DOHH2 (cell line): ENCODE measurements around the gene MC2R.

Experiments
- H3F3A ChIP-seq: fragments of 200-600 bp; sonication (generic), shearing (Covaris generic); 2 replicates; pipeline ENCODE4 v1.6.0; 2016; ENCODE audit warnings: antibody characterized with exemption, mild to moderate bottlenecking; ENCODE audit not compliant: control insufficient read depth, insufficient read depth
- H3K27ac ChIP-seq: fragments of 200-600 bp; sonication (generic); 2 replicates; pipeline ENCODE4 v1.5.1; 2014; ENCODE audit warnings: low read depth, mild to moderate bottlenecking, low read length, moderate library complexity
- H3K27me3 ChIP-seq: fragments of 200-600 bp; sonication (generic); 2 replicates; pipeline ENCODE4 v1.6.1; 2014; ENCODE audit warnings: mild to moderate bottlenecking, low read length, mixed read lengths; ENCODE audit not compliant: control insufficient read depth
- H3K36me3 ChIP-seq: fragments of 200-600 bp; sonication (generic); 2 replicates; pipeline ENCODE4 v1.6.1; 2014; ENCODE audit warnings: mild to moderate bottlenecking, low read length, moderate library complexity, mixed read lengths; ENCODE audit not compliant: control insufficient read depth
- H3K4me1 ChIP-seq: fragments of 200-600 bp; sonication (generic); 2 replicates; pipeline ENCODE4 v1.6.1; 2014; ENCODE audit warnings: mild to moderate bottlenecking, low read length, mixed read lengths; ENCODE audit not compliant: control insufficient read depth
- H3K4me2 ChIP-seq: fragments of 200-600 bp; sonication (generic); 2 replicates; pipeline ENCODE4 v1.6.0; 2014; ENCODE audit warnings: mild to moderate bottlenecking, low read length, moderate library complexity
- H3K4me3 ChIP-seq: fragments of 200-600 bp; sonication (generic); 2 replicates; pipeline ENCODE4 v1.5.1; 2014; ENCODE audit warnings: mild to moderate bottlenecking, low read length, mixed read lengths
- H3K79me2 ChIP-seq: fragments of 200-600 bp; sonication (generic); 2 replicates; pipeline ENCODE4 v1.6.1; 2014; ENCODE audit warnings: mild to moderate bottlenecking, low read length, mixed read lengths; ENCODE audit not compliant: control insufficient read depth
- H3K9me2 ChIP-seq: fragments of 200-600 bp; sonication (generic); replicated peaks from 2 replicates; pipeline ENCODE4 v1.6.1; 2014; ENCODE audit warnings: mild to moderate bottlenecking, low read length, mixed read lengths; ENCODE audit not compliant: control insufficient read depth
- H3K9me3 ChIP-seq: fragments of 200-600 bp; sonication (generic); 2 replicates; pipeline ENCODE4 v1.6.1; 2014; ENCODE audit warnings: antibody characterized with exemption, low read length, mixed read lengths; ENCODE audit not compliant: control insufficient read depth, insufficient read depth
- H4K20me1 ChIP-seq: fragments of 200-600 bp; sonication (generic); 2 replicates; pipeline ENCODE4 v1.6.0; 2014; ENCODE audit warnings: low read depth, mild to moderate bottlenecking, antibody characterized with exemption, low read length, moderate library complexity; ENCODE audit not compliant: control insufficient read depth, insufficient read depth
- EZH2phosphoT487 ChIP-seq: fragments of 200-600 bp; sonication (generic); IDR thresholded peaks from 2 replicates; pipeline ENCODE4 v1.6.1; 2017; ENCODE audit warnings: borderline replicate concordance, mild to moderate bottlenecking, antibody characterized with exemption, low read length, moderate library complexity, mixed read lengths
- TF ChIP-seq, protein P1 (sequence below): fragments of 200-600 bp; sonication (generic); IDR thresholded peaks from one replicate; pipeline ENCODE4 v1.5.1; 2014; ENCODE audit warnings: antibody characterized with exemption, mild to moderate bottlenecking, low read depth, low read length; ENCODE audit not compliant: poor library complexity, severe bottlenecking

MC2R gene

DNA sequence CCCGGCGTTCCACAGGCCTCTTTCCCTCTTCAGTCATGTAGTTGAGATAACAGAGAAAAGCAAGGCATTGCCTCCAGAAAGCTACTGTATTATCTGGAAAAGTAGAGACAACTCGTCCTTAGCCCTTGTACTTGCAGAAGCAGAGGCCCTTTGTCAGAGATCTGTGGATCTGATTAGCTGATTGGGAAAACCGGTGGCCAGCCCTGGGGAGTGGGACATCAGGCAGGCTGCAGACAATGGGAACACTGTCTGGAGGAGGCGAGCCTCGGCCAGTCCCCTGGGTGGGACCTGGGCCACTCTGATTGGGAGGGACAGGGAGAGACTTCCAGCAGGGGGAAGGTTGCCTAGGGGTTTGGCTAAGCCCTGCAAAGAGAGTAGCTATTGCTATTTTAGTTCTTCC, 1.2 kb upstream of the MC2R start:
- H3F3A ChIP-seq, result no peaks in the 10 kb centered on the region
- H3K4me2 ChIP-seq, result no peak overlapping the region
- H3K9me3 ChIP-seq, result no peaks in the 10 kb centered on the region
- H3K79me2 ChIP-seq, result no peaks in the 10 kb centered on the region
- H3K27me3 ChIP-seq, result no peaks in the 10 kb centered on the region
- no peak overlapping the region for H3K4me3 ChIP-seq
- H3K4me1 ChIP-seq, result no peaks in the 10 kb centered on the region
- no peaks in the 10 kb centered on the region for H3K9me2 ChIP-seq
- no peak overlapping the region for H3K27ac ChIP-seq
- no peak for TF ChIP-seq EZH2phosphoT487
- TF ChIP-seq, protein P1, sequence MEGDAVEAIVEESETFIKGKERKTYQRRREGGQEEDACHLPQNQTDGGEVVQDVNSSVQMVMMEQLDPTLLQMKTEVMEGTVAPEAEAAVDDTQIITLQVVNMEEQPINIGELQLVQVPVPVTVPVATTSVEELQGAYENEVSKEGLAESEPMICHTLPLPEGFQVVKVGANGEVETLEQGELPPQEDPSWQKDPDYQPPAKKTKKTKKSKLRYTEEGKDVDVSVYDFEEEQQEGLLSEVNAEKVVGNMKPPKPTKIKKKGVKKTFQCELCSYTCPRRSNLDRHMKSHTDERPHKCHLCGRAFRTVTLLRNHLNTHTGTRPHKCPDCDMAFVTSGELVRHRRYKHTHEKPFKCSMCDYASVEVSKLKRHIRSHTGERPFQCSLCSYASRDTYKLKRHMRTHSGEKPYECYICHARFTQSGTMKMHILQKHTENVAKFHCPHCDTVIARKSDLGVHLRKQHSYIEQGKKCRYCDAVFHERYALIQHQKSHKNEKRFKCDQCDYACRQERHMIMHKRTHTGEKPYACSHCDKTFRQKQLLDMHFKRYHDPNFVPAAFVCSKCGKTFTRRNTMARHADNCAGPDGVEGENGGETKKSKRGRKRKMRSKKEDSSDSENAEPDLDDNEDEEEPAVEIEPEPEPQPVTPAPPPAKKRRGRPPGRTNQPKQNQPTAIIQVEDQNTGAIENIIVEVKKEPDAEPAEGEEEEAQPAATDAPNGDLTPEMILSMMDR, result no peak
- no peaks in the 10 kb centered on the region for H3K36me3 ChIP-seq
- H4K20me1 ChIP-seq, result no peaks in the 10 kb centered on the region

DNA sequence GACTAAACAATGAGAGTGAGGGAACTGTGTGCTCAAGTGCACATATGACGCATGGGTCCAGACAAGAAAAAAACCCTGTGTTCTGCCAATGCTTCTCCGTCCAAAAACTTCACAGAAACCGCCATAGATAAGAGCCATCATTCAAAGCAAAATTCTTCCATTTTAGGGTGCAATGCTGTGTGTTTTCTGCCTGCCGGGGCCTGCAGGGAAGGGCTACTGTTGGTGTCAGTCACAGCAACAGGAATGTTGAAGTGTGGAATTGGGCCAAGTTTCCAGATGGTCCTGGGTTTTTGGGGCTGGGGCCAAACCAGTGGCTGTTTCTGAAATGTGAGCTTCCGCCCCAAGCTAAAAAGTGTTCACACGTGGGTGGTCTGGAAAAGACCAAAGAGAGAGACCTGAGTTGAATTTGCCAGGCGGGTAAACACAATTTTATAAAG, 677 bp upstream of the MC2R start:
- TF ChIP-seq EZH2phosphoT487, result no peak
- TF ChIP-seq, protein P1, result no peak
- H3K4me3 ChIP-seq, result no peak overlapping the region
- no peaks in the 10 kb centered on the region for H3K27me3 ChIP-seq
- H3K36me3 ChIP-seq, result no peaks in the 10 kb centered on the region
- no peaks in the 10 kb centered on the region for H3K9me2 ChIP-seq
- H4K20me1 ChIP-seq, result no peaks in the 10 kb centered on the region
- no peak overlapping the region for H3K27ac ChIP-seq
- H3F3A ChIP-seq, result no peaks in the 10 kb centered on the region
- H3K4me1 ChIP-seq, result no peaks in the 10 kb centered on the region
- no peak overlapping the region for H3K4me2 ChIP-seq
- no peaks in the 10 kb centered on the region for H3K9me3 ChIP-seq
- no peaks in the 10 kb centered on the region for H3K79me2 ChIP-seq

GRCh38 chr18:13914756-13915155, 580 bp downstream of the MC2R start:
- no peak for TF ChIP-seq EZH2phosphoT487
- TF ChIP-seq, protein P1, result no peak
- H3K4me3 ChIP-seq, result no peak overlapping the region
- H3K4me2 ChIP-seq, result no peak overlapping the region
- H3K27ac ChIP-seq, result no peak overlapping the region
- H3K4me1 ChIP-seq, result no peaks in the 10 kb centered on the region
- no peaks in the 10 kb centered on the region for H3K27me3 ChIP-seq
- H3K9me3 ChIP-seq, result no peaks in the 10 kb centered on the region
- no peaks in the 10 kb centered on the region for H3K36me3 ChIP-seq
- no peaks in the 10 kb centered on the region for H3K9me2 ChIP-seq
- H3F3A ChIP-seq, result no peaks in the 10 kb centered on the region
- no peaks in the 10 kb centered on the region for H4K20me1 ChIP-seq
- no peaks in the 10 kb centered on the region for H3K79me2 ChIP-seq

DNA sequence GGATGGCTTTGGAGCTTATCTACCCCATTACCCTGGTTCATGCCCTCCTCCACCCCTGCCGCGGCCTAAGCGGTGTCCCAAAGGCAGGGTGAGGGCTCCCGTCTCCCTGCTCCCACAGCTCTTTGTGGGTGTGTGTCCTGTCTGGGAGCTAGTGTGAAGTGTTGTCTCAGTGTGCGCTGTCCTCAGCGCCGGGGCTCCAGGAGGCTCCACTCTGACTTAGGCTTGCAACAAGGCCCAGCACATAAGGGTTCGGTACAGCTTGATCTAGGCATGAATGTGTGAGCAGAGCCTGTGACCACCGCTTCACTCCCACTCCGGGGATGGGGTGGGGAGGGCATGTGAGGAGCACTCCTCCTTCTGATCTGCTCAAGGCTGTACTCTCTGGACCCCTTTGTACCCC, 1.2 kb downstream of the MC2R start:
- H4K20me1 ChIP-seq, result no peaks in the 10 kb centered on the region
- no peaks in the 10 kb centered on the region for H3F3A ChIP-seq
- H3K79me2 ChIP-seq, result no peaks in the 10 kb centered on the region
- H3K4me1 ChIP-seq, result no peaks in the 10 kb centered on the region
- H3K4me2 ChIP-seq, result no peak overlapping the region
- no peaks in the 10 kb centered on the region for H3K9me3 ChIP-seq
- no peaks in the 10 kb centered on the region for H3K36me3 ChIP-seq
- H3K9me2 ChIP-seq, result no peaks in the 10 kb centered on the region
- H3K27me3 ChIP-seq, result no peaks in the 10 kb centered on the region
- no peak overlapping the region for H3K4me3 ChIP-seq
- no peak overlapping the region for H3K27ac ChIP-seq
- no peak for TF ChIP-seq EZH2phosphoT487
- TF ChIP-seq, protein P1, result no peak
